ENCODE results near the gene RAD51D.
A peak's percentile ranks its signal among the peaks of the same experiment; 100 is the strongest.
"Not testable (repeated sequence)": the region's sequence is repeated elsewhere in the genome, so short reads cannot be mapped to it uniquely, and the experiment has no call there.

The RAD51D gene

GRCh38 chr17:35052241-35052610 lies 67.4 kb downstream of the RAD51D start:
- H3K4me3 Mint-ChIP-seq, result peak overlapping the region; percentile 68
- peak; percentile 38 for ATAC-seq
- no peak for DNase-seq
- H3K27ac Mint-ChIP-seq, result peak overlapping the region; percentile 63
- no peaks in the 10 kb centered on the region for H3K9me3 Mint-ChIP-seq
- peaks cover 70% of the 10 kb centered on the region for H3K4me1 Mint-ChIP-seq
- H3K27me3 Mint-ChIP-seq, result no peaks in the 10 kb centered on the region
- H3K36me3 Mint-ChIP-seq (ENCODE audit: low read depth), result peaks cover 3% of the 10 kb centered on the region

- ATAC-seq, result peak; percentile 29
- peak overlapping the region; percentile 63 for H3K27ac Mint-ChIP-seq
- H3K27me3 Mint-ChIP-seq, result no peaks in the 10 kb centered on the region
- peaks cover 3% of the 10 kb centered on the region for H3K36me3 Mint-ChIP-seq (ENCODE audit: low read depth)
- no peak for DNase-seq
- no peaks in the 10 kb centered on the region for H3K9me3 Mint-ChIP-seq
- peaks cover 73% of the 10 kb centered on the region for H3K4me1 Mint-ChIP-seq
- H3K4me3 Mint-ChIP-seq, result peak overlapping the region; percentile 68
Observed at GRCh38 chr17:35051579-35052240, 68.0 kb downstream of the RAD51D start.

DNA sequence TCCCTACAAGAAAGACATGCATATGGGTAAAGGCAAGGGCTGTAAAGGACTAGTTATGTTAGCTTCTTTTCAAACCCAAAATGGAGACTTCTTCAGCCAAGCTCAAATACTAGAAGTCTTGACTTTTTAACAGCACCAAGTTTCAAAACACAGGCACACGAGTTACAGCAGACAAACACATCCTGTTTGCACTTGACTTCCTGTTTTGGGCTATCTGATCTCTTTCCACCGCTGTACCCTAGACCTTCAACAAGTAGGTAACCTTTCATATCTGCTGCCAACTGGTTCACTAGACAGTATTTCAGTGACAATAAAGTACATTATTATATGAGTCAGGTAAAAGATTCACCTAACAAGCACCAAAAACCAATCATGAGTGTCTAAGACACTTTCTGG lies 68.5 kb downstream of the RAD51D start:
- ATAC-seq (peak; percentile 39), DNase-seq (no peak)
- Mint-ChIP-seq H3K27ac (peak overlapping the region; percentile 63), H3K36me3 (ENCODE audit: low read depth) (peaks cover 3% of the 10 kb centered on the region), H3K9me3 (no peaks in the 10 kb centered on the region), H3K27me3 (no peaks in the 10 kb centered on the region), H3K4me3 (peak overlapping the region; percentile 68), H3K4me1 (peaks cover 77% of the 10 kb centered on the region)

- Mint-ChIP-seq H3K27me3 (no peaks in the 10 kb centered on the region), H3K9me3 (no peaks in the 10 kb centered on the region), H3K27ac (no peak overlapping the region), H3K4me1 (peaks cover 80% of the 10 kb centered on the region), H3K36me3 (ENCODE audit: low read depth) (no peaks in the 10 kb centered on the region), H3K4me3 (no peak overlapping the region)
- DNase-seq (no peak), ATAC-seq (no peak)
Observed at GRCh38 chr17:35050170-35050569, 69.5 kb downstream of the RAD51D start.

DNA sequence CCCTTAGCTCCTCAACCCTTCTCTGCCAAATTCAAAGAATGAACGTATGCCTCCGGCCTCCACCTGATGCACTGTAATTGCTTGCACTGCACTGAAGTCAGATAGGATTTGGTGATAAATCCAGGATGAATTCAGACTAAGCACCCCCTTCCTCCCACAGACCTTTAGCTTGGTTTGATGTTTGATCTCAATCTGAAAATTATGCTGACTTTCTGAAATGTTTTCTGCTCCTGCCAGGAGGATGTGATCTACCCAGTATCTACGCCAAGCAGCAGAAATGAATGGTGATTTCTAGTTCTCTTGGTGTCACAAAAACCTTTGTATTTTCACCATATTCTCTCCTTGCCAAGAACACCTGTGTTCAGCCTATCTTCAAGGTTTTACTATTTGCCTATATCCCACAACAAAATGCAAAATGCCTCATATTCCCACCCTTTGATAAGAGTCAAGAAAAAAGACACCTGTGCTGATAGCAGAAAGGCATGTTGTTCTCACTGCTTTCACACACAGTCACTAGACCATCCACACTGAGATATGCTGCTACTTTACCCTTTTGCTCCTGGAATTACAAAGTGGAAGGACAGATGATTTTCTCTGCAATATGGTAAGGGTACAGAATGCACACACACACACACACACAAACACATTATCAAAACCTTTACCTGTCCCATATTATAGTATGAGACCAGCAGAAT lies 70.8 kb downstream of the RAD51D start:
- Mint-ChIP-seq H3K27ac (peak overlapping the region; percentile 49), H3K27me3 (no peaks in the 10 kb centered on the region), H3K4me1 (peaks cover 82% of the 10 kb centered on the region), H3K36me3 (ENCODE audit: low read depth) (no peaks in the 10 kb centered on the region), H3K4me3 (no peak overlapping the region), H3K9me3 (no peaks in the 10 kb centered on the region)
- DNase-seq (no peak), ATAC-seq (no peak)

DNA sequence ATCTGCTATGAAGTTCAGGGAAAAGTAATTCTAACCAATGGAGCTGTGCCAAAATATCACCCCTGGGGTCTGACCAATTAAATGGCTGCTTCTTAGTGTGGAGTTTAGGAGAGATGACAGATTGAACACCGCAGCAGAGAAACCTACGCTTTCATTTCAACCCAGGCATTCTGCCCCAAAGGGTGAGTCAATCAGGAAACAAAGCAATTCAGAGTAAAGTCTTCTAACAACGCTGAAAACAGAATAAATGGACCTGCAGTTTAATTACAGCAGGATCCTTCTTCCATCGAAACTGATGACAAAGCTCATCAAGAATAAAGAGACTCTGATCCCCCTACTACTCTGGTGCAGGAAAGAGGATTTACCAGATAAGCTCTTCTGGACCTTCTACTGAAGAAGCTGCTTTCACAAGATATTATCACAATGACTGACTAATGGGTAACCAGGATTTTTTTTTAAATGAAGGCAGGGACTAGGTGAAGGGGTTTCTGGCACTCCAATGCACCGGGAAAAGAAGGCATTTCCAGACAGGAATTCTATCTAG lies 72.8 kb downstream of the RAD51D start:
- Mint-ChIP-seq H3K4me1 (peaks cover 72% of the 10 kb centered on the region), H3K4me3 (peak overlapping the region; percentile 62), H3K27ac (peak overlapping the region; percentile 79), H3K27me3 (no peaks in the 10 kb centered on the region), H3K9me3 (no peaks in the 10 kb centered on the region), H3K36me3 (ENCODE audit: low read depth) (no peaks in the 10 kb centered on the region)
- peak; percentile 98 for ATAC-seq
- DNase-seq, result peak; percentile 52

DNA sequence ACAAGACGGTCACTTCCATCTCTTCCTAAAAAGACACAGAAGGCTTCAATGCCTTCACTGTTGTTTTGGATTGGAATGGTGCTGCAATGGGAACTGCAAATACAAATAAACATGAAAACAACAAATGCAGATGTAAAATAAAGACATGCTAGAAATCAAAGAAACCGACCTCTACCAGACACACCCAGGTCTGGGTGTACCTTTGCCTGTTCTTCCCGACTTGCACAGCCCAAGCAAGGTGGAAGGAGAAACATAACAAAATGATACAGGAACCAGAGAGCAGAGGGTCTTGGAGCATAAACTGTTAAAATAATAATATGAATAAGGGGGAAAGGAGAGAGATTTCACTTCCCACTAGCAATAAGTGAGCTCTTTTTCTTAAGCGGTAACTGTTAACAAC lies 73.4 kb downstream of the RAD51D start:
- H3K27ac Mint-ChIP-seq, result peak overlapping the region; percentile 79
- H3K4me1 Mint-ChIP-seq, result peaks cover 66% of the 10 kb centered on the region
- no peaks in the 10 kb centered on the region for H3K9me3 Mint-ChIP-seq
- ATAC-seq (no peak), DNase-seq (no peak)
- H3K36me3 Mint-ChIP-seq (ENCODE audit: low read depth), result no peaks in the 10 kb centered on the region
- H3K4me3 Mint-ChIP-seq, result peak overlapping the region; percentile 62
- H3K27me3 Mint-ChIP-seq, result no peaks in the 10 kb centered on the region

GRCh38 chr17:35045458-35045979 lies 74.1 kb downstream of the RAD51D start:
- Mint-ChIP-seq H3K4me3 (peak overlapping the region; percentile 62), H3K4me1 (peaks cover 62% of the 10 kb centered on the region), H3K27ac (peak overlapping the region; percentile 79)
- ATAC-seq; DNase-seq; H3K9me3 Mint-ChIP-seq; H3K27me3 Mint-ChIP-seq; H3K36me3 Mint-ChIP-seq (ENCODE audit: low read depth): not testable (repeated sequence)

GRCh38 chr17:35044181-35044580 lies 75.5 kb downstream of the RAD51D start:
- ATAC-seq (no peak), DNase-seq (no peak)
- peaks cover 52% of the 10 kb centered on the region for H3K4me1 Mint-ChIP-seq
- no peaks in the 10 kb centered on the region for H3K9me3 Mint-ChIP-seq
- H3K27me3 Mint-ChIP-seq, result no peaks in the 10 kb centered on the region
- H3K27ac Mint-ChIP-seq, result no peak overlapping the region
- H3K4me3 Mint-ChIP-seq, result no peak overlapping the region
- no peaks in the 10 kb centered on the region for H3K36me3 Mint-ChIP-seq (ENCODE audit: low read depth)
